ENCODE data around the gene SSX3.
"Not testable (repeated sequence)": the region's sequence is repeated elsewhere in the genome, so short reads cannot be mapped to it uniquely, and the experiment has no call there.

GRCh38 chrX:48359281-48359680, 2.8 kb upstream of the SSX3 start:
- TF ChIP-seq CHD2 (IDR thresholded peaks at IDR 0.05; ENCODE audit: low read depth, low read length); REST (IDR thresholded peaks at IDR 0.05; ENCODE audit: borderline replicate concordance); REST (CRISPR knock-in tag; IDR thresholded peaks at IDR 0.05; ENCODE audit: low read depth); ZNF140 (CRISPR knock-in tag; IDR thresholded peaks at IDR 0.05); ZNF165 (CRISPR knock-in tag; IDR thresholded peaks at IDR 0.05; ENCODE audit: borderline replicate concordance); NFE2L1 (tag; IDR thresholded peaks at IDR 0.05; ENCODE audit: borderline replicate concordance, low read depth); SMARCC2 (IDR thresholded peaks at IDR 0.05; ENCODE audit: low read depth); FOSL1 (tag; conservative IDR thresholded peaks at IDR 0.05): not testable (repeated sequence)

Data from K562 (cell line).